Fibroblast of the conjunctiva (primary cell): Measurements from ENCODE around the gene KLK15.
"Not testable (repeated sequence)": the region's sequence is repeated elsewhere in the genome, so short reads cannot be mapped to it uniquely, and the experiment has no call there.

ENCODE experiments used
- DNase-seq: peaks from one replicate; pipeline ENCODE4 v3.0.0-alpha.2; 2010; ENCODE audit warnings: low read depth

KLK15 gene

GRCh38 chr19:50820549-50821247, 12.7 kb downstream of the KLK15 start:
- no peak for DNase-seq

GRCh38 chr19:50820086-50820485, 13.3 kb downstream of the KLK15 start:
- no peak for DNase-seq

GRCh38 chr19:50819636-50820035, 13.7 kb downstream of the KLK15 start:
- DNase-seq: no peak

GRCh38 chr19:50818859-50819472, 14.4 kb downstream of the KLK15 start:
- no peak for DNase-seq

- no peak for DNase-seq
Measured at GRCh38 chr19:50817941-50818858, 15.2 kb downstream of the KLK15 start.

- DNase-seq: no peak
Measured at GRCh38 chr19:50815439-50815838, 17.9 kb downstream of the KLK15 start.

- no peak for DNase-seq
Measured at GRCh38 chr19:50814883-50815282, 18.5 kb downstream of the KLK15 start.

GRCh38 chr19:50812474-50812873, 20.9 kb downstream of the KLK15 start:
- no peak for DNase-seq

GRCh38 chr19:50811622-50812238, 21.6 kb downstream of the KLK15 start:
- not testable (repeated sequence) for DNase-seq

GRCh38 chr19:50808856-50809255, 24.5 kb downstream of the KLK15 start:
- no peak for DNase-seq

- DNase-seq: peak; percentile 97
Measured at GRCh38 chr19:50804420-50805272, 28.7 kb downstream of the KLK15 start.

GRCh38 chr19:50803633-50804419, 29.5 kb downstream of the KLK15 start:
- no peak for DNase-seq

- no peak for DNase-seq
Measured at GRCh38 chr19:50801107-50801506, 32.3 kb downstream of the KLK15 start.

- no peak for DNase-seq
Measured at GRCh38 chr19:50799547-50799851, 33.9 kb downstream of the KLK15 start.

- no peak for DNase-seq
Measured at GRCh38 chr19:50798659-50799546, 34.5 kb downstream of the KLK15 start.

GRCh38 chr19:50797781-50798658, 35.4 kb downstream of the KLK15 start:
- DNase-seq: no peak

GRCh38 chr19:50797429-50797780, 36.0 kb downstream of the KLK15 start:
- DNase-seq: no peak

GRCh38 chr19:50796634-50797428, 36.5 kb downstream of the KLK15 start:
- DNase-seq: no peak
